Aorta (tissue), 5 donors: Measurements from ENCODE around the gene EFEMP2. TPM values are rescaled to one million over a fixed set of nuclear protein-coding genes. Genes with fewer than 3 reads are reported as not detected.

ENCODE experiments used
- ATAC-seq: fragments of 200-7000 bp; cut with Tn5 transposase; one replicate; pipeline ENCODE4 v1.9.1; 2022; ENCODE audit warnings: moderate library complexity; ENCODE audit not compliant: low FRiP score
- DNase-seq, 2 donors: peaks; one replicate each; pipeline ENCODE4 v3.0.0-alpha.2; 2020
- H3K27ac ChIP-seq, 2 donors: one replicate each; pipeline ENCODE4 v1.5.1; 2013; ENCODE audit warnings: low read length in 2 of 2, mild to moderate bottlenecking in 2 of 2, moderate library complexity in 2 of 2, control low read depth in 1 of 2, inconsistent platforms in 1 of 2, low read depth in 1 of 2
- H3K27me3 ChIP-seq, 2 donors: one replicate each; pipeline ENCODE4 v1.6.1; 2013; ENCODE audit warnings: control low read depth in 1 of 2, low read length in 1 of 2, mild to moderate bottlenecking in 1 of 2, moderate library complexity in 1 of 2; ENCODE audit not compliant: insufficient read depth in 2 of 2, control insufficient read depth in 1 of 2
- H3K36me3 ChIP-seq, 2 donors: one replicate each; pipeline ENCODE4 v1.6.1; 2013; ENCODE audit warnings: control low read depth in 1 of 2, low read length in 1 of 2, mild to moderate bottlenecking in 1 of 2; ENCODE audit not compliant: insufficient read depth in 2 of 2, control insufficient read depth in 1 of 2
- H3K4me1 ChIP-seq, 2 donors: one replicate each; pipeline ENCODE4 v1.6.1; 2013; ENCODE audit warnings: low read length in 2 of 2, control low read depth in 1 of 2, mild to moderate bottlenecking in 1 of 2, moderate library complexity in 1 of 2; ENCODE audit not compliant: insufficient read depth in 2 of 2, control insufficient read depth in 1 of 2
- H3K4me3 ChIP-seq, 2 donors: one replicate each; pipeline ENCODE4 v1.5.1; 2013; ENCODE audit warnings: low read length in 2 of 2, control low read depth in 1 of 2, mild to moderate bottlenecking in 1 of 2
- H3K9me3 ChIP-seq: one replicate; pipeline ENCODE4 v1.6.1; 2013; ENCODE audit warnings: mild to moderate bottlenecking, low read length; ENCODE audit not compliant: control insufficient read depth
- WGBS, 2 donors: extraction: QIAGEN DNeasy Blood & Tissue Kit; methylation state at CpG; one replicate each; pipeline ENCODE4 v1.1.7; 2013; 5-methylcytosine and 5-hydroxymethylcytosine counted together
- intact Hi-C, 2 donors: fragments of 100-400 bp; cut with DNase I; formaldehyde crosslinking; loops; one replicate each; pipeline versions ENCODE4 v1.14.2 to v1.15.0; 2022
- long read RNA-seq, 2 donors: library from polyadenylated mRNA; unstranded; transcript quantifications; one replicate each; pipeline ENCODE4 v2.0.0, GENCODE V29; 2020 to 2021
- polyA plus RNA-seq, 2 donors: library from polyadenylated mRNA; stranded (reverse); fragments of 200-250 nt; gene quantifications; one replicate each; pipeline ENCODE4 v1.2.3, GENCODE V29; 2013
- total RNA-seq, 2 donors: library from RNA; stranded (reverse); fragmentation: NEBNext Ultra II Directional; extraction: Animal tissue kit (Norgen Biotek cat#: 25700); gene quantifications; one replicate each; pipeline ENCODE4 v1.2.1, GENCODE V29; 2021
- donor health status: healthy with polysubstance abuse.
- donor health status: Bipolar disorder and iron deficiency.
- donor health status: DM: no; HTN: no; CAD: no.
- donor health status: DM: no; HTN: no; CAD: no.
- donor health status: DM: yes; HTN: yes; CAD: no.

The EFEMP2 gene
- total RNA-seq (100 to 1,000 TPM; 139 to 185 TPM), polyA plus RNA-seq (100 to 1,000 TPM; 136 to 224 TPM)
- long read RNA-seq, donor 1, transcript EFEMP2-217 (12 exons, 1,813 nt), result minor isoform, 38 of 676 reads
- long read RNA-seq, donor 1, transcript EFEMP2-201 (11 exons, 2,034 nt), result major isoform, 340 of 676 reads
- long read RNA-seq, donor 1, partial matches to known transcripts, result 228 of 676 reads
- long read RNA-seq, donor 1, other reads (novel, unspliced or antisense), result 67 of 676 reads
- long read RNA-seq, donor 2, transcript EFEMP2-217 (12 exons, 1,813 nt), result minor isoform, 14 of 226 reads
- long read RNA-seq, donor 2, transcript EFEMP2-201 (11 exons, 2,034 nt), result major isoform, 104 of 226 reads
- long read RNA-seq, donor 2, partial matches to known transcripts, result 76 of 226 reads
- long read RNA-seq, donor 2, other reads (novel, unspliced or antisense), result 30 of 226 reads

DNA sequence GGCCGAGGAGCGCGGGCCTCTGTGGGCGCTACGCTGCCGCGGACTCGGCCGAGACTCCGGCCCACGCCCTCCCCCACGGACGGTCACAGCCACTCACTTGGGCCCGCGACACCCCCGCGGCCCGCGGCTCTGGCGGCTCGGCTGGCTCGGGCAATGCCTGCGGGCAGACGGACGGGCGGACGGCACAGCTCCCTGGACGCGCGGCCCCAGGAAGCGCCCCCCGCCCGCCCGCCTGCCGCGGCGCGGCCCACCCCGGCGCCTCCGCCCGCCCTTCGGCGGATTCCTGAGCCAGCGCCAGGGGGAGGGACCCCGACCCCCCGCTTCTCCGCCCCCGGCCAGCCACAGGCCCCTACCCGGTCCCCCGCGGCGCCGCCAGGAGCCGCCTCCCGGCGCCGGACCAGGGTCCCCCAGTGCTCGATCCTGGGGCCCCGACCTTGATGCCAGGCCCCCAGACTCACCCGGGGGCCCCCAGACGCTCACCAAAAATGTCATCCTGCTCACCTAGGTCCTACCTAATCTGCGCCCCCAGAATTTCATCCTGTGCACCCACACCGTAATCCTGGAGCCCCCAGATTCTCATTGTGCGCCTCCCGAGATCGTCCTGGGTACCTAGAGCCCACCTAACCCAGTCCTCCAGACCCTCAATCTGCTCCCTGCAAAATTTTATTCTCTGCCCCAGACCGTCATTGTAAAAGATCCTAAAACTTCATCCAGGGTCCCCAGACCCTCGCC is at the start of gene EFEMP2:
EFEMP2 (minus strand) TSS at position 215 of the 732 bp plus-strand sequence. CDS start 446 bp downstream, outside the sequence.
- H3K36me3 ChIP-seq, result no peaks in the 10 kb centered on the region
- peak; percentile 73 to 88 for DNase-seq
- peak within 1 kb of the TSS; percentile 6 to 90 for H3K27ac ChIP-seq
- intact Hi-C loops, result no loop called here
- H3K27me3 ChIP-seq, result no peaks in the 10 kb centered on the region
- H3K4me3 ChIP-seq, result peak within 1 kb of the TSS; percentile 70 to 78
- 1 to 5% methylated on average over 31 to 69 of the region's 69 CpGs for WGBS, 2 donors
- no peaks in the 10 kb centered on the region for H3K9me3 ChIP-seq
- no peaks in the 10 kb centered on the region for H3K4me1 ChIP-seq
- peak; percentile 55 for ATAC-seq

DNA sequence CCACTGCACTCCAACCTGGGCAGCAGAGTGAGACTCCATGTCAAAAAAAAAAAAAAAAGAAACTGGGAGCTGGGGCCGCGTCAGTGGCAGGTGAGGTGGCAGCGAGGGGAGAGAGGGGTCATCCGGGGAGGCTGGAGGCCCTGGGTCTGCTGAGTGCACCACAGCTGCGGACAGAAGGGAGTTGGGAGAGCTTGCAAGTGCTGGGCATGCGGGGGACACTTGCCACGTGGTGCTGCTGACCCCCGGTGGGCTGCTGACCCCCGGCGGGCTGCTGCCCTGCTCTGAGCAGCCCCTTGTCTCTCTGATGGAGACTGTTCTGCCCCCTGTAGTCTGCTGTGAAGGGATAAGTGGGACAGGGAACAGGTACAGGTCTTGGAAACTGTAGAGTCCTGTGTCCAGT is 49.3 kb upstream of the EFEMP2 start:
- Histone ChIP-seq H3K27me3 (no peaks in the 10 kb centered on the region), H3K27ac (no peak overlapping the region), H3K4me3 (no peak overlapping the region), H3K9me3 (no peaks in the 10 kb centered on the region), H3K36me3 (no peaks in the 10 kb centered on the region), H3K4me1 (no peaks in the 10 kb centered on the region)
- DNase-seq (no peak), ATAC-seq (no peak)
- WGBS, 2 donors, result 88 to 90% methylated on average over 10 of the region's 10 CpGs
- intact Hi-C loops, result loop anchor here in 1 of 2 donors (5.0 kb wide), 2 partner anchors 35 to 40 kb away; partner anchors contain the start of genes FIBP and SART1

DNA sequence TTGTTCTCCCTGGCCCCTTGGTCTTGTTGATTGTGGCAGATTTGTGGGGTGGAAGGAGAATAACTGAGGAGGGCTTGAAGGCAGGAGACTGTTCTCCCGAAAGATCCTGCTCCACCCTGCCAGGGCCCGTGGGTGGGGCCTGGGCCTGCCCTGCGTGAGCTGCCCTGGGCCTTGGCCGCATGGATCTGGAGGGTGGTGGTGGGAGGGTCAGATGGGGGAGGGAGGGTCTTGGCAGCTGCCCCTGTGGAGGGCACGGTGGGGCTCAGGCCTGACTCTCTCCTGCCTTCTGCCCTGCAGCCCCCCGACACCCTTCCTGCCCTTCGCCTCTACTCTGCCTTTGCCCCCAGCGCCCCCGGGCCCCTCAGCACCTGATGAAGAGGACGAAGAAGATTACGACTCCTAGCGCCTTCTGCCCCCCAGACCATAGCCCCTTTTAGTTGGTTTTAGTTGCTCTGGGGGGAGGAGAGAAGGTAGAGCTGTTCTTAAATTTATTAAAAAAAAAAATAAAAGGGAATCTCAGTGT is 48.5 kb upstream of the EFEMP2 start:
- H3K4me3 ChIP-seq, result no peak overlapping the region
- no peak for DNase-seq
- H3K27ac ChIP-seq, result no peak overlapping the region
- H3K4me1 ChIP-seq, result no peaks in the 10 kb centered on the region
- WGBS, 2 donors, result 63 to 71% methylated on average over 12 of the region's 12 CpGs
- intact Hi-C loops, result loop anchor here in 1 of 2 donors (5.0 kb wide), 2 partner anchors 34 to 41 kb away; partner anchors contain the start of genes FIBP and SART1
- H3K9me3 ChIP-seq, result no peaks in the 10 kb centered on the region
- no peaks in the 10 kb centered on the region for H3K36me3 ChIP-seq
- no peak for ATAC-seq
- H3K27me3 ChIP-seq, result no peaks in the 10 kb centered on the region

DNA sequence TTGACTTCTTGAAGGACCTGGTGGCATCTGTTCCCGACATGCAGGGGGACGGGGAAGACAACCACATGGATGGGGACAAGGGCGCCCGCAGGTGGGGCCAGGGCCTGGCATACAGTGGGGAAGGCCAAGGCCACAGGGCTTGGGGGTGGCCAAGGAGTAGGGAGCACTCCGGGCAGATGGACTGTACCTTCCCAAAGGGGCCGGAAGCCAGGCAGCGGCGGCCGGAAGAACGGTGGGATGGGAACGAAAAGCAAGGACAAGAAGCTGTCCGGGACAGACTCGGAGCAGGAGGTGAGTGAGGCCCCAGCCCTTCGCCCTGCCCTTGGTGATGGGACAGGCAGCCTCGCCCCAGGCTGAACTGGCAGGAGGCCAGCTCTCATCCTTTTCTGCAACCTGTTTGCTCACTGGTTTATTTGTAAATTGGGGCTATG is 47.8 kb upstream of the EFEMP2 start:
- Histone ChIP-seq H3K27ac (no peak overlapping the region), H3K9me3 (no peaks in the 10 kb centered on the region), H3K27me3 (no peaks in the 10 kb centered on the region), H3K36me3 (no peaks in the 10 kb centered on the region), H3K4me3 (peak overlapping the region in 1 of 2 donors; percentile 51), H3K4me1 (peaks cover 0 to 1% of the 10 kb centered on the region in 2 donors)
- ATAC-seq (no peak), DNase-seq (no peak)
- 55 to 66% methylated on average over 15 of the region's 15 CpGs for WGBS, 2 donors
- intact Hi-C loops, result loop anchor here in 1 of 2 donors (5.0 kb wide), 2 partner anchors 33 to 42 kb away; partner anchors contain the start of genes FIBP and SART1

DNA sequence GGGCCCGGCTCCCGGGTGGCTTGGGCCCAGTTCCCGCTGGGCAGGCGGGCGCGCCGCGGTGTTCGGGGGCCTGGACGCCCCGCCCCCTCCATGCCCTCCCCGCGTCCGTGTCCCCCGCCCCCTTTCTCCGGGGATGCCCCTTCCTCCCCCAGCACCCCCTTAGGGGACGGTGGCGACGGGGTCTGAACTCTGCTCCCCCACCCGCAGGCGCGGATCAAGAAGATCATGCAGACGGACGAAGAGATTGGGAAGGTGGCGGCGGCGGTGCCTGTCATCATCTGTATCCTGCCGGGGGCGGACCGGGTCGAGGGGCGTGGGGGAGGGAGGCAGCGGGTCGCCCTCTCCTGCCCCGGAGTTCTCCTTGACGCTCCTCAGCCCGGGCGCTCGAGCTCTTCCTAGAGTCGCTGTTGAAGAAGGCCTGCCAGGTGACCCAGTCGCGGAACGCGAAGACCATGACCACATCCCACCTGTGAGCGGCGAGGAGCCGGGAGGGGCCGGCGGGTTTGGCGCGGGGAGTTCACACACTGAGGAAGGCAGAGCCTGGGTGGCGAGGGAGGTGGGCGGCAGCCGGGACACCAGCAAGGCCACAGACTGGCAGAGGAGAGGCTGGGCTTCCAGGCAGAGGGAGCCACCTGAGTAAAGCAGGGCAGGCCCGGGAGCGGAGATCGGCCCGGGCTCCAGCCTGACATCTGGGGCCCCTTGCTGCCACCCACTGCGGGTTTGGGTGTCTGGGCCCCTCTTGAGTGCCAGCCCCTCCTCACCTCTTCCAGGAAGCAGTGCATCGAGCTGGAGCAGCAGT is 47.2 kb upstream of the EFEMP2 start:
- intact Hi-C loops, result loop anchor here (1.0 to 5.0 kb wide), 5 partner anchors 31 to 61 kb away; partner anchors contain the start of genes FIBP (in 2 of the 2), SART1 (in 2 of the 2) and CFL1 (in 1 of the 2)
- H3K9me3 ChIP-seq, result no peaks in the 10 kb centered on the region
- H3K4me1 ChIP-seq, result peaks cover 0 to 1% of the 10 kb centered on the region in 2 donors
- ATAC-seq (peak; percentile 42), DNase-seq (peak in 1 of 2 donors; percentile 77)
- H3K27me3 ChIP-seq, result no peaks in the 10 kb centered on the region
- 0 to 1% methylated on average over 51 to 60 of the region's 60 CpGs for WGBS, 2 donors
- no peaks in the 10 kb centered on the region for H3K36me3 ChIP-seq
- peak overlapping the region; percentile 51 to 64 for H3K4me3 ChIP-seq
- H3K27ac ChIP-seq, result peak overlapping the region in 1 of 2 donors; percentile 74

DNA sequence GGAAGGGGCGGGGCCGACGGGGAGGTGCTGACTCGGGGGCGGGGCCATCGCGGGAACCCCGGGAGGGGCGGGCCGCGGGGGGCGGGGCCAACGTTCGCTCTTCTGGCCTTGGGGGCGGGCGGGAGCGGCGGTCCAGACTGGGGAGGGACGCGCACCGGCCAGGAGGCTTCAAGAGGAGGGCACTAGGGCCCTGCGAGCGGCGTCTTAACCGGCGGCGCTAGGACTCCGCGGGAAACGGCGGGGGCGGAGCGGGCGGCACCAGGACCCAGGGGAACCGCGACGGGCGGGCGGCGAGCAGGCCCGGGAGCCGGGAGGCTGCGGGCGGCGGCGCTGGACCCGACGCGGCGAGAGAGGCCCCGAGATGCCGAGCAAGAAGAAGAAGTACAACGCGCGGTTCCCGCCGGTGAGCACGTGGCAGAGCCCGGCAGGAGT is 46.6 kb upstream of the EFEMP2 start, which contains the start of gene DRAP1:
DRAP1 (plus strand) TSS at position 286 of the 432 bp plus-strand sequence; CDS start at position 362, 76 bp downstream.
- peak; percentile 95 for ATAC-seq
- intact Hi-C loops, result loop anchor here in 1 of 2 donors (1.0 to 2.0 kb wide), 3 partner anchors 30 to 61 kb away; partner anchors contain the start of genes CFL1, FIBP and SART1
- H3K9me3 ChIP-seq, result no peaks in the 10 kb centered on the region
- 1 to 2% methylated on average over 18 to 59 of the region's 59 CpGs for WGBS, 2 donors
- peak; percentile 99 to 100 for DNase-seq
- H3K27ac ChIP-seq, result peak within 1 kb of the TSS; percentile 83 to 91
- H3K4me3 ChIP-seq, result peak within 1 kb of the TSS; percentile 68 to 89
- no peaks in the 10 kb centered on the region for H3K36me3 ChIP-seq
- H3K4me1 ChIP-seq, result peaks cover 0 to 1% of the 10 kb centered on the region in 2 donors
- no peaks in the 10 kb centered on the region for H3K27me3 ChIP-seq

DNA sequence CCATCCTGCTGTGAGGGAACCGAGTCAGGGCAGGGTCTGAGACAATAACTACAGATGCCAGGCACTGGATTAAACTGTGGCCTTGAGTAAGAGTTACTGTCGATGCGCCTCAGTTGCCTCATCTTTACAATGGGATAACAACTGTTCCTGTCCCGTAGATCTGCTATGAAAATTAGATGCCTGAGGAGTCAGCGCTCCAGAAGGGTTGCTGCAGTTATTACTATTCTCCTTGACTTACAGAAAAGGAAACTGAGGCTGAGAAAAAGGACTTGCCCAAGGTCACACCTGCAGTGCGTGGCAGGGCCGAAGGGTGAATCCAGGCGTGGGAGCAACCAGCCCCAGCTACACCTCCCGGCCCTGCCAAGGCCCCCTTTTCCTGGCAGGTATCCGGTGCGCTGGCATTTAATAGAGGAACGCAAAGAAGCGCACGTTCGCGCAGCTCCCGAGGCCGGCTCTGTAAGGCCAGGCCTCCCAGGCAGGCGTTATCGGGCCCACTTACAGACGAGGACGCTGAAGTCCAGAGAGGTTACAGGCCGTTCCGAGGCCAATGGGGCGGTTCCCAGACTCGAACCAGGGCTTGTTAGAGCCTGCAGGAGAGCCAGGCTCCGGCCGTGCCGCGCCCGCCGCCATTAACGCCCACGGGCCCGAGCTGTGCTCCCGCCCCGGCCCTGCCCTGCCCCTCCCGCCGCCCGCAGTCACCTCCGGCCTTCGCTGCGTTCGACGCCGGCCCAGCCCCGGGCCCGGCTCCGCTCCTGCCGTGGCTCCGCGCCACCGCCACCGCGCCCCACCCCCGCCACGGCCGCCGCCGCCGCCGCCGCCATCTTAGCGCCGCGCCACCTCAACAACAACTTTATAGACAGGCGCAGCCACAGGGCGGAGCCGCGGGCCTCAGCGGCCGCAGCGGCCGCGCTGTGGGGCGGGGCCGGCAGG is 45.9 kb upstream of the EFEMP2 start, which contains the start of gene C11orf68:
C11orf68 (minus strand) TSS at position 852 of the 930 bp plus-strand sequence; CDS start at position 821, 31 bp downstream.
- Histone ChIP-seq H3K27ac (peak within 1 kb of the TSS; percentile 83 to 91), H3K4me1 (peaks cover 0 to 1% of the 10 kb centered on the region in 2 donors), H3K36me3 (no peaks in the 10 kb centered on the region), H3K9me3 (no peaks in the 10 kb centered on the region), H3K4me3 (peak within 1 kb of the TSS; percentile 68 to 89), H3K27me3 (no peaks in the 10 kb centered on the region)
- intact Hi-C loops, result loop anchor here in 1 of 2 donors (1.0 to 2.0 kb wide), 3 partner anchors 30 to 60 kb away; partner anchors contain the start of genes CFL1, FIBP and SART1
- WGBS, 2 donors, result 3 to 4% methylated on average over 71 to 77 of the region's 77 CpGs
- peak in 1 of 2 donors; percentile 66 for DNase-seq
- no peak for ATAC-seq
